ENCODE measurements around the gene KCTD16.

Gene KCTD16

DNA sequence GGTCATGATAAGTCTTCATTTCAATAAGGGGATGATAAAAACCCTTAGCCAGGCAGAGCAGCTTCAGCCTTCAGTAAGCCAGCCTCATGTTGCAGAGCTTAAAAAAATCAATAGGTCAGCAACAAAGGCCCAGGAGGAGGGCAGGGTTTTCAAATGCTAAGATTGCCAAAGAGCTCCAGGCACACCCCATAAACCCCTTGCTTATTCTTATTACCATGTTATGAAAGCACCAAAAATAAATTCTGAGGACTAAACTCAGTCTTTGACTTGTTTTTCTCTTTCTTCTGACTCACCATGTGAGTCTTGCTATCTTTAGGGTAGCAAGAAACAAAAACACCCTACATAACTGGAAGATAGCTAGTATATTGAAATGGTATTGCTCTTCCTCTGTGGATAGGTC, 317.1 kb downstream of the KCTD16 start:
- no peak for DNase-seq (ENCODE audit: insufficient read length, low spot score)
- FAIRE-seq = no peak

GRCh38 chr5:144503123-144503522, 332.4 kb downstream of the KCTD16 start:
- no peak for FAIRE-seq

GRCh38 chr5:144504929-144505577, 334.4 kb downstream of the KCTD16 start:
- FAIRE-seq (no peak), DNase-seq (ENCODE audit: insufficient read length, low spot score) (no peak)

More at GRCh38 chr5:144503123-144503522, 332.4 kb downstream of the KCTD16 start:
- no peak for DNase-seq (ENCODE audit: insufficient read length, low spot score)

GRCh38 chr5:144510845-144511579, 340.3 kb downstream of the KCTD16 start:
- FAIRE-seq (peak; percentile 9), DNase-seq (ENCODE audit: insufficient read length, low spot score) (no peak)

GRCh38 chr5:144511580-144512072, 341.0 kb downstream of the KCTD16 start:
- DNase-seq (ENCODE audit: insufficient read length, low spot score) (no peak), FAIRE-seq (no peak)

DNA sequence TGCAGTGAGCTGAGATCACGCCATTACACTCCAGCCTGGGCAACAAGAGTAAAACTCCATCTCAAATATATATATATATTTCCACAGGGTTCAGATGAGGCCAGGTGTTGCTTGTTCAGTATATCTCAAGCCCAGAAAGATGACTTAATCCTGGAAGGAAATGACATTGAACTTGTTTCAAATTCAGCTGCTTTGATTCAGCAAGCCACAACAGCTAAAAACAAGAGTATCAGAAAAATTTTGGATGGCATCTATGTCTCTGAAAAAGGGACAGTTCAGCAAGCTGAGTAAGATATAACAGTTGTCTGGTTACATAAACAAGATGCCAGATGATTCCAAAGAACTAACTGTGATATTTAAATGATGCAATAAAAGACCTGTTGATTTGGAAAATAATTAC, 352.0 kb downstream of the KCTD16 start:
- no peak for DNase-seq (ENCODE audit: insufficient read length, low spot score)
- FAIRE-seq = no peak

- DNase-seq (ENCODE audit: insufficient read length, low spot score) (no peak), FAIRE-seq (no peak)
These were observed 354.3 kb downstream of the KCTD16 start for GRCh38 chr5:144525000-144525399.

DNA sequence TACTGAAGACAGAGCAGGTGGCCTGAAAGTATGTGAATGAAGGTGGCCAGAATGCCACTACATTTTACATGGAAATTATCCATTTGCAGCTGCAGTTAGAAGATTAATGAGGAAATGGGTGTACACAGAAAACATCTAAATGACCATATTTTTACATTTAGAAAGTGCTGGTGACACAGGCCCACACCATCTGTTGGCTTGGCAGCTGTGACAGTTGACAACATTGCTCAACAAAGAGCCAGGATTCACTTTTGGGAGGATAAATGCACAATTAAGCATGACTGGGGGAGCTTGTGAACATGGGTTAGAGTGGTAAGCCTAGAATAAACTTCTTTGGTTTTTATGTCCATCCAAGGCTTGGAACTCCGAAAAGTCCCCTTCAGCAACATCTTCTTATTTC, 360.5 kb downstream of the KCTD16 start:
- DNase-seq (ENCODE audit: insufficient read length, low spot score) = no peak
- no peak for FAIRE-seq
